Hepatocyte (in vitro differentiated cells): ENCODE measurements around the gene NELL2. TPM values are rescaled to one million over a fixed set of nuclear protein-coding genes. Genes with fewer than 3 reads are reported as not detected.

ENCODE experiments used
- DNase-seq: peaks from one replicate; pipeline ENCODE4 v3.0.0-alpha.2; 2016; ENCODE audit warnings: low spot score
- H2AFZ ChIP-seq: fragments of 200-600 bp; sonication (generic); 2 replicates; pipeline ENCODE4 v1.6.0; 2016; ENCODE audit warnings: antibody characterized with exemption, mild to moderate bottlenecking
- H3K27ac ChIP-seq: fragments of 200-600 bp; sonication (generic); 2 replicates; pipeline ENCODE4 v1.5.1; 2016; ENCODE audit warnings: mild to moderate bottlenecking
- H3K27me3 ChIP-seq: fragments of 200-600 bp; sonication (generic); 2 replicates; pipeline ENCODE4 v1.6.1; 2016
- H3K36me3 ChIP-seq: fragments of 200-600 bp; sonication (generic); replicated peaks from 2 replicates; pipeline ENCODE4 v1.5.1; 2016; ENCODE audit warnings: low read depth; ENCODE audit not compliant: insufficient read depth
- H3K4me1 ChIP-seq: fragments of 200-600 bp; sonication (generic); 2 replicates; pipeline ENCODE4 v1.5.1; 2016; ENCODE audit warnings: mild to moderate bottlenecking, moderate library complexity; ENCODE audit not compliant: insufficient read depth
- H3K4me2 ChIP-seq: fragments of 200-600 bp; sonication (generic); 2 replicates; pipeline ENCODE4 v1.6.0; 2016
- H3K4me3 ChIP-seq: fragments of 200-600 bp; sonication (generic); 2 replicates; pipeline ENCODE4 v1.5.1; 2016; ENCODE audit warnings: mild to moderate bottlenecking
- H3K79me2 ChIP-seq: fragments of 200-600 bp; sonication (generic); 2 replicates; pipeline ENCODE4 v1.6.0; 2017; ENCODE audit warnings: mild to moderate bottlenecking
- H3K9me2 ChIP-seq: fragments of 200-600 bp; sonication (generic); replicated peaks from 2 replicates; pipeline ENCODE4 v1.6.0; 2017; ENCODE audit warnings: mild to moderate bottlenecking; ENCODE audit not compliant: insufficient read depth
- H3K9me3 ChIP-seq: fragments of 200-600 bp; sonication (generic); 2 replicates; pipeline ENCODE4 v1.5.1; 2016; ENCODE audit warnings: low read depth, mild to moderate bottlenecking
- H4K20me1 ChIP-seq: fragments of 200-600 bp; sonication (generic); 2 replicates; pipeline ENCODE4 v1.6.0; 2016; ENCODE audit warnings: mild to moderate bottlenecking; ENCODE audit not compliant: insufficient read depth, poor library complexity, severe bottlenecking
- CTCF ChIP-seq: fragments of 200-600 bp; sonication (generic); IDR thresholded peaks from 2 replicates; pipeline ENCODE4 v1.5.1; 2016; ENCODE audit warnings: antibody characterized with exemption, mild to moderate bottlenecking; ENCODE audit not compliant: poor library complexity
- EZH2 ChIP-seq: fragments of 200-600 bp; sonication (generic); IDR thresholded peaks from 2 replicates; pipeline ENCODE4 v1.6.1; 2016; ENCODE audit warnings: antibody characterized with exemption, mild to moderate bottlenecking, borderline replicate concordance
- EZH2phosphoT487 ChIP-seq: fragments of 200-600 bp; sonication (generic); IDR thresholded peaks from one replicate; pipeline ENCODE4 v1.6.1; 2018; ENCODE audit warnings: antibody characterized with exemption, mild to moderate bottlenecking, low read depth, moderate library complexity; ENCODE audit not compliant: unreplicated experiment, severe bottlenecking
- whole genome bisulfite sequencing: methylation state at CpG from one replicate; pipeline ENCODE4 v1.1.6; 2016; ENCODE audit warnings: low lambda C conversion rate; ENCODE audit errors: missing lambda C conversion rate; 5-methylcytosine and 5-hydroxymethylcytosine counted together
- polyA plus RNA-seq: library from polyadenylated mRNA; unstranded; fragments of >200 nt; fragmentation: Nextera tagmentation; extraction: Ambion mirVana; gene quantifications from 2 replicates; pipeline ENCODE4 v1.2.1, GENCODE V29; 2016
- total RNA-seq: library from RNA; depleted of rRNA; stranded (reverse); fragments of >200 nt; gene quantifications from 2 replicates; pipeline ENCODE4 v1.2.3, GENCODE V29; 2014

The NELL2 gene
- total and polyA plus RNA-seq, 2 experiments from 2014 or later: 7.4 to 31.3 TPM

GRCh38 chr12:44668443-44668842 lies 207.7 kb downstream of the NELL2 start:
- H3K36me3 ChIP-seq: no peaks in the 10 kb centered on the region
- no peaks in the 10 kb centered on the region for H3K9me3 ChIP-seq
- no peaks in the 10 kb centered on the region for H4K20me1 ChIP-seq
- DNase-seq: no peak
- H3K27me3 ChIP-seq: no peaks in the 10 kb centered on the region
- H2AFZ ChIP-seq: no peak overlapping the region
- H3K9me2 ChIP-seq: no peaks in the 10 kb centered on the region
- H3K27ac ChIP-seq: no peak overlapping the region
- H3K4me1 ChIP-seq: no peaks in the 10 kb centered on the region
- TF ChIP-seq CTCF (no peak), EZH2 (no peak), EZH2phosphoT487 (no peak)
- WGBS: 97% methylated on average over 4 of the region's 4 CpGs
- H3K4me2 ChIP-seq: no peak overlapping the region
- no peak overlapping the region for H3K4me3 ChIP-seq
- H3K79me2 ChIP-seq: no peaks in the 10 kb centered on the region

- no peak for TF ChIP-seq EZH2phosphoT487
- TF ChIP-seq CTCF: no peak
- no peak for TF ChIP-seq EZH2
- Histone ChIP-seq H3K27me3 (no peaks in the 10 kb centered on the region), H3K4me3 (no peak overlapping the region), H2AFZ (no peak overlapping the region), H3K79me2 (no peaks in the 10 kb centered on the region), H3K4me2 (no peak overlapping the region), H3K27ac (no peak overlapping the region), H4K20me1 (no peaks in the 10 kb centered on the region), H3K36me3 (no peaks in the 10 kb centered on the region), H3K9me2 (no peaks in the 10 kb centered on the region), H3K4me1 (no peaks in the 10 kb centered on the region), H3K9me3 (no peaks in the 10 kb centered on the region)
- 62% methylated on average over 4 of the region's 4 CpGs for WGBS
- no peak for DNase-seq
Observed at GRCh38 chr12:44667461-44667860, 208.7 kb downstream of the NELL2 start.

- Histone ChIP-seq H3K27ac (no peak overlapping the region), H3K4me1 (no peaks in the 10 kb centered on the region), H3K9me3 (no peaks in the 10 kb centered on the region), H3K36me3 (no peaks in the 10 kb centered on the region), H4K20me1 (no peaks in the 10 kb centered on the region), H3K9me2 (no peaks in the 10 kb centered on the region), H3K27me3 (no peaks in the 10 kb centered on the region), H3K4me2 (no peak overlapping the region), H3K4me3 (no peak overlapping the region), H2AFZ (no peak overlapping the region), H3K79me2 (no peaks in the 10 kb centered on the region)
- 73% methylated on average over 2 of the region's 2 CpGs for WGBS
- DNase-seq: no peak
- TF ChIP-seq CTCF (no peak), EZH2 (no peak), EZH2phosphoT487 (no peak)
Observed at GRCh38 chr12:44663291-44663690, 212.8 kb downstream of the NELL2 start.

- Histone ChIP-seq H3K4me3 (no peak overlapping the region), H3K36me3 (no peaks in the 10 kb centered on the region), H3K79me2 (no peaks in the 10 kb centered on the region), H2AFZ (no peak overlapping the region), H3K4me1 (peaks cover 10% of the 10 kb centered on the region), H3K4me2 (no peak overlapping the region), H3K9me2 (no peaks in the 10 kb centered on the region), H4K20me1 (no peaks in the 10 kb centered on the region), H3K27me3 (no peaks in the 10 kb centered on the region), H3K9me3 (no peaks in the 10 kb centered on the region), H3K27ac (no peak overlapping the region)
- TF ChIP-seq EZH2phosphoT487 (no peak), EZH2 (no peak), CTCF (no peak)
- no peak for DNase-seq
Observed at GRCh38 chr12:44655846-44656245, 220.3 kb downstream of the NELL2 start.
